HepG2 (cell line): ENCODE measurements around the gene CAPN11. TPM values are rescaled to one million over a fixed set of nuclear protein-coding genes. Genes with fewer than 3 reads are reported as not detected.
A peak's percentile ranks its signal among the peaks of the same experiment; 100 is the strongest.

Experiments used
- ATAC-seq: fragments of 200-7000 bp; cut with Tn5 transposase; 3 replicates; pipeline ENCODE4 v1.9.1; 2020; ENCODE audit warnings: mild to moderate bottlenecking, moderate library complexity
- BruUV-seq: library from RNA; stranded (reverse); fragments of 400-500 nt; replicated peaks from 2 replicates; lab custom pipeline; 2021; lab: Mats Ljungman, UMichigan
- CTCF ChIA-PET: fragments of 300-600 bp; formaldehyde crosslinking; extraction: SDS; loops from one replicate; lab custom pipeline; 2021; ENCODE audit warnings: low total read pairs, inconsistent platforms, low intra/inter-chr PET ratio; lab: Yijun Ruan, JAX
- POLR2A ChIA-PET: fragments of 350-600 bp; sonication (Branson Sonifier 250); formaldehyde crosslinking; loops from one replicate; lab custom pipeline; 2020; ENCODE audit warnings: antibody characterized with exemption, inconsistent platforms; lab: Yijun Ruan, JAX
- DNase-seq: peaks from one replicate; pipeline ENCODE4 v3.0.0-alpha.2; 2015; ENCODE audit warnings: low spot score
- FAIRE-seq: peaks from 3 replicates; lab custom pipeline; 2011; peaks lifted over from hg19 to GRCh38; lab: Jason Lieb, UNC
- H2AFZ ChIP-seq: one replicate; pipeline ENCODE4 v1.6.1; 2011; ENCODE audit warnings: low read length, inconsistent platforms
- H3K27ac ChIP-seq: fragments of 300-600 bp; 3 replicates; pipeline ENCODE4 v1.8.0; 2011; ENCODE audit warnings: mixed run types, mild to moderate bottlenecking, mixed read lengths, low read length, inconsistent platforms; ENCODE audit not compliant: insufficient read depth; ENCODE audit errors: extremely low read length
- H3K27me3 ChIP-seq, 2 experiments: fragments of 200-600 bp in 1 of 2; 2 replicates in 1 of 2; 3 replicates in 1 of 2; pipeline versions ENCODE4 v1.6.0 to v1.8.0; 2011; ENCODE audit warnings: low read length in 2 of 2, mild to moderate bottlenecking in 2 of 2, moderate library complexity in 2 of 2, inconsistent platforms in 1 of 2; ENCODE audit not compliant: insufficient read depth in 2 of 2, control insufficient read depth in 1 of 2
- H3K36me3 ChIP-seq, 2 experiments: fragments of 200-600 bp in 1 of 2; replicated peaks in 1 of 2; 2 replicates in 1 of 2; 3 replicates in 1 of 2; pipeline versions ENCODE4 v1.5.1 to v1.8.0; 2011; ENCODE audit warnings: low read length in 2 of 2, inconsistent platforms in 1 of 2; ENCODE audit not compliant: insufficient read depth in 2 of 2, control insufficient read depth in 1 of 2
- H3K4me1 ChIP-seq: 2 replicates; pipeline ENCODE4 v1.5.1; 2012; ENCODE audit warnings: low read length, inconsistent platforms; ENCODE audit not compliant: insufficient read depth
- H3K4me2 ChIP-seq: 2 replicates; pipeline ENCODE4 v1.6.0; 2011; ENCODE audit warnings: low read depth, low read length, inconsistent platforms
- H3K4me3 ChIP-seq, 3 experiments: fragments of 200-600 bp in 1 of 3; sonication (generic), shearing (Covaris generic) in 1 of 3; replicated peaks in 1 of 3; 2 replicates each; pipeline ENCODE4 v1.5.1; 2011 to 2016; ENCODE audit warnings: low read length in 3 of 3, inconsistent platforms in 2 of 3, low read depth in 2 of 3, mild to moderate bottlenecking in 2 of 3, control low read depth in 1 of 3, mixed read lengths in 1 of 3; ENCODE audit not compliant: insufficient read depth in 1 of 3
- H3K79me2 ChIP-seq: one replicate; pipeline ENCODE4 v1.6.1; 2011; ENCODE audit warnings: low read length, inconsistent platforms; ENCODE audit not compliant: insufficient read depth
- H3K9ac ChIP-seq: 2 replicates; pipeline ENCODE4 v1.6.0; 2011; ENCODE audit warnings: mild to moderate bottlenecking, low read depth, low read length, inconsistent platforms; ENCODE audit not compliant: insufficient read depth
- H3K9me3 ChIP-seq: 2 replicates; pipeline ENCODE4 v1.5.1; 2012; ENCODE audit warnings: mild to moderate bottlenecking, low read length
- H4K20me1 ChIP-seq: 2 replicates; pipeline ENCODE4 v1.6.0; 2011; ENCODE audit warnings: inconsistent platforms, mild to moderate bottlenecking, low read length, moderate library complexity; ENCODE audit not compliant: insufficient read depth
- ADNP ChIP-seq: sonication (generic); formaldehyde crosslinking; IDR thresholded peaks from 2 replicates; pipeline ENCODE4 v1.4.0; 2020; ENCODE audit warnings: missing genetic modification reagents
- BCL6 ChIP-seq: IDR thresholded peaks from 2 replicates; pipeline ENCODE4 v1.6.1; 2016; ENCODE audit warnings: missing genetic modification reagents, missing compliant biosample characterization
- HIC2 ChIP-seq: sonication (generic); formaldehyde crosslinking; IDR thresholded peaks from 2 replicates; pipeline ENCODE4 v1.9.0; 2022; ENCODE audit warnings: low read depth, missing genetic modification reagents
- PAX8 ChIP-seq: sonication (generic); formaldehyde crosslinking; IDR thresholded peaks from 2 replicates; pipeline ENCODE4 v1.8.0; 2022; ENCODE audit warnings: mild to moderate bottlenecking, missing genetic modification reagents, borderline replicate concordance
- SP4 ChIP-seq: sonication (generic); formaldehyde crosslinking; IDR thresholded peaks from 2 replicates; pipeline ENCODE4 v1.8.1; 2023; ENCODE audit warnings: mild to moderate bottlenecking, missing genetic modification reagents
- ZNF160 ChIP-seq: sonication (generic); formaldehyde crosslinking; IDR thresholded peaks from 2 replicates; pipeline ENCODE4 v1.8.0; 2022; ENCODE audit warnings: mild to moderate bottlenecking, inconsistent platforms, missing genetic modification reagents
- ZNF556 ChIP-seq: sonication (generic); formaldehyde crosslinking; IDR thresholded peaks from 2 replicates; pipeline ENCODE4 v1.4.0; 2020; ENCODE audit warnings: mild to moderate bottlenecking, missing genetic modification reagents, borderline replicate concordance
- ZNF713 ChIP-seq: sonication (generic); formaldehyde crosslinking; IDR thresholded peaks from 2 replicates; pipeline ENCODE4 v1.4.0; 2020; ENCODE audit warnings: mild to moderate bottlenecking, missing genetic modification reagents
- ZNF749 ChIP-seq: sonication (generic); formaldehyde crosslinking; IDR thresholded peaks from 2 replicates; pipeline ENCODE4 v1.8.0; 2022; ENCODE audit warnings: mild to moderate bottlenecking, missing genetic modification reagents, moderate library complexity, borderline replicate concordance
- WGBS: methylation state at CpG from one replicate; pipeline ENCODE4 v1.1.6; 2017; ENCODE audit warnings: low lambda C conversion rate; 5-methylcytosine and 5-hydroxymethylcytosine counted together
- in situ Hi-C: cut with HindIII; loops from 2 replicates; pipeline ENCODE4 v1.10.0; 2017; ENCODE audit warnings: low pct_unique_long_range_greater_than_20kb; ENCODE audit not compliant: extremely low pct_ligation_motif_present
- intact Hi-C: fragments of 100-400 bp; cut with micrococcal nuclease; formaldehyde crosslinking; loops from one replicate; pipeline ENCODE4 v1.10.0; 2022; ENCODE audit not compliant: unreplicated experiment
- polyA plus RNA-seq, 8 experiments: library from polyadenylated mRNA; depleted of rRNA in 3 of 8; stranded (reverse) in 7 of 8; unstranded in 1 of 8; fragments of >200 nt; fragmentation: Illumina TruSeq in 4 of 8; extraction: Trizol in 4 of 8; gene quantifications; 2 replicates each; pipeline versions ENCODE4 v1.2.1 to v1.2.3, GENCODE V29; 2011 to 2016; ENCODE audit warnings: low read depth in 4 of 8, missing spikeins in 1 of 8, mixed read lengths in 1 of 8; ENCODE audit not compliant: insufficient read depth in 1 of 8
- total RNA-seq, 5 experiments: library from RNA; depleted of rRNA; stranded (reverse); fragments of >200 nt; fragmentation: Illumina TruSeq; extraction: Trizol; gene quantifications; 2 replicates each; pipeline ENCODE4 v1.2.3, GENCODE V29; 2016; ENCODE audit warnings: low read depth in 1 of 5
- TF ChIP-seq, protein P1 (sequence below): sonication (generic); formaldehyde crosslinking; IDR thresholded peaks from 2 replicates; pipeline ENCODE4 v1.5.1; 2020; ENCODE audit warnings: missing genetic modification reagents, mild to moderate bottlenecking, borderline replicate concordance
- TF ChIP-seq, protein P2 (sequence below), 2 experiments: sonication (generic) in 1 of 2; formaldehyde crosslinking in 1 of 2; IDR thresholded peaks; 2 replicates each; pipeline versions ENCODE4 v1.4.0 to v1.6.1; 2018 to 2020; ENCODE audit warnings: missing genetic modification reagents in 2 of 2, borderline replicate concordance in 1 of 2, low read depth in 1 of 2, mild to moderate bottlenecking in 1 of 2, missing biosample characterization in 1 of 2
- TF ChIP-seq, protein P3 (sequence below): sonication (generic); formaldehyde crosslinking; IDR thresholded peaks from 2 replicates; pipeline ENCODE4 v1.4.0; 2020; ENCODE audit warnings: mild to moderate bottlenecking, missing genetic modification reagents

The CAPN11 gene
- total and polyA plus RNA-seq, 2 of the 13 experiments (the other 11 are each of a cell fraction or from before 2014, with no cell fraction given): 0.07 to 0.11 TPM

- in situ Hi-C loops: no loop called here
- H2AFZ ChIP-seq: no peak overlapping the region
- no TSS peak for BruUV-seq
- peak overlapping the region; percentile 72 for H3K4me2 ChIP-seq
- peak overlapping the region; percentile 9 to 53 (median 29) for H3K4me3 ChIP-seq
- H3K36me3 ChIP-seq: peaks cover 4 to 6% of the 10 kb centered on the region in 2 experiments; a peak in 2 of 5 replicates
- 31% methylated on average over 11 of the region's 11 CpGs for WGBS
- ChIA-PET CTCF (interaction anchor here (1.3 kb wide), 1 partner anchor 78 kb away, joined by 4 read pairs; no protein-coding TSS in a partner anchor), POLR2A (interaction anchor here (0.7 to 2.5 kb wide), 24 partner anchors 9 to 100 kb away, joined by 3 to 27 read pairs (median 5); partner anchors contain the start of genes HSP90AB1, MRPL14, SLC29A1 and SLC35B2)
- H4K20me1 ChIP-seq: no peaks in the 10 kb centered on the region
- peaks cover 71% of the 10 kb centered on the region for H3K4me1 ChIP-seq
- no peaks in the 10 kb centered on the region for H3K79me2 ChIP-seq
- FAIRE-seq (no peak), DNase-seq (peak; percentile 70), ATAC-seq (peak; percentile 54)
- intact Hi-C loops: no loop called here
- H3K9me3 ChIP-seq: no peaks in the 10 kb centered on the region
- H3K27ac ChIP-seq: peak overlapping the region; percentile 85
- H3K9ac ChIP-seq: peak overlapping the region; percentile 45
- no peaks in the 10 kb centered on the region for H3K27me3 ChIP-seq
- TF ChIP-seq ZNF556 (no peak), SP4 (CRISPR knock-in tag) (no peak), PAX8 (CRISPR knock-in tag) (0 out of 2 replicates have a peak, but pooled peaks have one; percentile 39), HIC2 (CRISPR knock-in tag) (0 out of 2 replicates have a peak, but pooled peaks have one; percentile 1), ADNP (CRISPR knock-in tag) (peak; percentile 81; the same call in 1 of the 2 replicates), ZNF749 (CRISPR knock-in tag) (no peak), BCL6 (CRISPR knock-in tag) (no peak), ZNF713 (peak; percentile 6; the same call in 1 of the 2 replicates), ZNF160 (CRISPR knock-in tag) (no peak)
- TF ChIP-seq, protein P1, sequence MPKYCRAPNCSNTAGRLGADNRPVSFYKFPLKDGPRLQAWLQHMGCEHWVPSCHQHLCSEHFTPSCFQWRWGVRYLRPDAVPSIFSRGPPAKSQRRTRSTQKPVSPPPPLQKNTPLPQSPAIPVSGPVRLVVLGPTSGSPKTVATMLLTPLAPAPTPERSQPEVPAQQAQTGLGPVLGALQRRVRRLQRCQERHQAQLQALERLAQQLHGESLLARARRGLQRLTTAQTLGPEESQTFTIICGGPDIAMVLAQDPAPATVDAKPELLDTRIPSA: 0 out of 2 replicates have a peak, but pooled peaks have one; percentile 13
- TF ChIP-seq, protein P2, sequence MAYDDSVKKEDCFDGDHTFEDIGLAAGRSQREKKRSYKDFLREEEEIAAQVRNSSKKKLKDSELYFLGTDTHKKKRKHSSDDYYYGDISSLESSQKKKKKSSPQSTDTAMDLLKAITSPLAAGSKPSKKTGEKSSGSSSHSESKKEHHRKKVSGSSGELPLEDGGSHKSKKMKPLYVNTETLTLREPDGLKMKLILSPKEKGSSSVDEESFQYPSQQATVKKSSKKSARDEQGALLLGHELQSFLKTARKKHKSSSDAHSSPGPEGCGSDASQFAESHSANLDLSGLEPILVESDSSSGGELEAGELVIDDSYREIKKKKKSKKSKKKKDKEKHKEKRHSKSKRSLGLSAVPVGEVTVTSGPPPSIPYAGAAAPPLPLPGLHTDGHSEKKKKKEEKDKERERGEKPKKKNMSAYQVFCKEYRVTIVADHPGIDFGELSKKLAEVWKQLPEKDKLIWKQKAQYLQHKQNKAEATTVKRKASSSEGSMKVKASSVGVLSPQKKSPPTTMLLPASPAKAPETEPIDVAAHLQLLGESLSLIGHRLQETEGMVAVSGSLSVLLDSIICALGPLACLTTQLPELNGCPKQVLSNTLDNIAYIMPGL (CRISPR knock-in tag; IDR thresholded peaks at IDR 0.05; ENCODE audit: borderline replicate concordance in 1 of 2, low read depth in 1 of 2): no peak
- TF ChIP-seq, protein P3, sequence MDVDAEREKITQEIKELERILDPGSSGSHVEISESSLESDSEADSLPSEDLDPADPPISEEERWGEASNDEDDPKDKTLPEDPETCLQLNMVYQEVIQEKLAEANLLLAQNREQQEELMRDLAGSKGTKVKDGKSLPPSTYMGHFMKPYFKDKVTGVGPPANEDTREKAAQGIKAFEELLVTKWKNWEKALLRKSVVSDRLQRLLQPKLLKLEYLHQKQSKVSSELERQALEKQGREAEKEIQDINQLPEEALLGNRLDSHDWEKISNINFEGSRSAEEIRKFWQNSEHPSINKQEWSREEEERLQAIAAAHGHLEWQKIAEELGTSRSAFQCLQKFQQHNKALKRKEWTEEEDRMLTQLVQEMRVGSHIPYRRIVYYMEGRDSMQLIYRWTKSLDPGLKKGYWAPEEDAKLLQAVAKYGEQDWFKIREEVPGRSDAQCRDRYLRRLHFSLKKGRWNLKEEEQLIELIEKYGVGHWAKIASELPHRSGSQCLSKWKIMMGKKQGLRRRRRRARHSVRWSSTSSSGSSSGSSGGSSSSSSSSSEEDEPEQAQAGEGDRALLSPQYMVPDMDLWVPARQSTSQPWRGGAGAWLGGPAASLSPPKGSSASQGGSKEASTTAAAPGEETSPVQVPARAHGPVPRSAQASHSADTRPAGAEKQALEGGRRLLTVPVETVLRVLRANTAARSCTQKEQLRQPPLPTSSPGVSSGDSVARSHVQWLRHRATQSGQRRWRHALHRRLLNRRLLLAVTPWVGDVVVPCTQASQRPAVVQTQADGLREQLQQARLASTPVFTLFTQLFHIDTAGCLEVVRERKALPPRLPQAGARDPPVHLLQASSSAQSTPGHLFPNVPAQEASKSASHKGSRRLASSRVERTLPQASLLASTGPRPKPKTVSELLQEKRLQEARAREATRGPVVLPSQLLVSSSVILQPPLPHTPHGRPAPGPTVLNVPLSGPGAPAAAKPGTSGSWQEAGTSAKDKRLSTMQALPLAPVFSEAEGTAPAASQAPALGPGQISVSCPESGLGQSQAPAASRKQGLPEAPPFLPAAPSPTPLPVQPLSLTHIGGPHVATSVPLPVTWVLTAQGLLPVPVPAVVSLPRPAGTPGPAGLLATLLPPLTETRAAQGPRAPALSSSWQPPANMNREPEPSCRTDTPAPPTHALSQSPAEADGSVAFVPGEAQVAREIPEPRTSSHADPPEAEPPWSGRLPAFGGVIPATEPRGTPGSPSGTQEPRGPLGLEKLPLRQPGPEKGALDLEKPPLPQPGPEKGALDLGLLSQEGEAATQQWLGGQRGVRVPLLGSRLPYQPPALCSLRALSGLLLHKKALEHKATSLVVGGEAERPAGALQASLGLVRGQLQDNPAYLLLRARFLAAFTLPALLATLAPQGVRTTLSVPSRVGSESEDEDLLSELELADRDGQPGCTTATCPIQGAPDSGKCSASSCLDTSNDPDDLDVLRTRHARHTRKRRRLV (CRISPR knock-in tag): 0 out of 2 replicates have a peak, but pooled peaks have one; percentile 11
Measured at GRCh38 chr6:44157152-44157521, 1.5 kb upstream of the CAPN11 start.
